Mucosa of rectum (tissue), 2 donors: ENCODE results near the gene EHD3.

Source experiments
- H3K27ac ChIP-seq, 2 donors: one replicate each; pipeline ENCODE4 v1.7.0; 2013; ENCODE audit warnings: inconsistent platforms in 2 of 2, low read depth in 2 of 2, low read length in 2 of 2
- H3K27me3 ChIP-seq, 2 donors: one replicate each; pipeline ENCODE4 v1.7.0; 2013; ENCODE audit warnings: low read length in 2 of 2; ENCODE audit not compliant: control insufficient read depth in 2 of 2, insufficient read depth in 2 of 2
- H3K36me3 ChIP-seq, 2 donors: one replicate each; pipeline ENCODE4 v1.7.0; 2013; ENCODE audit warnings: low read length in 2 of 2; ENCODE audit not compliant: control insufficient read depth in 2 of 2, insufficient read depth in 2 of 2
- H3K4me1 ChIP-seq, 2 donors: one replicate each; pipeline ENCODE4 v1.7.0; 2013; ENCODE audit warnings: low read length in 2 of 2, mild to moderate bottlenecking in 1 of 2; ENCODE audit not compliant: control insufficient read depth in 2 of 2, insufficient read depth in 2 of 2
- H3K4me3 ChIP-seq, 2 donors: one replicate each; pipeline ENCODE4 v1.7.0; 2013; ENCODE audit warnings: low read length in 2 of 2
- H3K9ac ChIP-seq, 2 donors: one replicate each; pipeline ENCODE4 v1.7.0; 2013; ENCODE audit warnings: low read length in 2 of 2, low read depth in 1 of 2, mild to moderate bottlenecking in 1 of 2
- H3K9me3 ChIP-seq, 2 donors: one replicate each; pipeline ENCODE4 v1.7.0; 2013; ENCODE audit warnings: low read length in 2 of 2; ENCODE audit not compliant: control insufficient read depth in 2 of 2
- donor health status: healthy.
- donor health status: Normal muscosa, but diverticular disease.

The EHD3 gene

GRCh38 chr2:31254237-31255203, 20.6 kb downstream of the EHD3 start:
- no peaks in the 10 kb centered on the region for H3K9me3 ChIP-seq
- H3K27me3 ChIP-seq, result no peaks in the 10 kb centered on the region
- no peaks in the 10 kb centered on the region for H3K36me3 ChIP-seq
- no peak overlapping the region for H3K9ac ChIP-seq
- no peak overlapping the region for H3K27ac ChIP-seq
- H3K4me3 ChIP-seq, result no peak overlapping the region
- no peaks in the 10 kb centered on the region for H3K4me1 ChIP-seq

GRCh38 chr2:31255911-31256571, 22.1 kb downstream of the EHD3 start:
- Histone ChIP-seq H3K27me3 (no peaks in the 10 kb centered on the region), H3K9ac (no peak overlapping the region)

GRCh38 chr2:31256611-31257382, 22.8 kb downstream of the EHD3 start:
- H3K9ac ChIP-seq, result no peak overlapping the region
- H3K27me3 ChIP-seq, result no peaks in the 10 kb centered on the region
- no peak overlapping the region for H3K27ac ChIP-seq
- H3K36me3 ChIP-seq, result no peaks in the 10 kb centered on the region
- no peaks in the 10 kb centered on the region for H3K9me3 ChIP-seq
- no peaks in the 10 kb centered on the region for H3K4me1 ChIP-seq
- no peak overlapping the region for H3K4me3 ChIP-seq

More at GRCh38 chr2:31255911-31256571, 22.1 kb downstream of the EHD3 start:
- no peak overlapping the region for H3K27ac ChIP-seq
- H3K36me3 ChIP-seq, result no peaks in the 10 kb centered on the region
- no peaks in the 10 kb centered on the region for H3K9me3 ChIP-seq
- no peak overlapping the region for H3K4me3 ChIP-seq
- H3K4me1 ChIP-seq, result no peaks in the 10 kb centered on the region

- H3K9ac ChIP-seq, result no peak overlapping the region
- no peaks in the 10 kb centered on the region for H3K4me1 ChIP-seq
- no peaks in the 10 kb centered on the region for H3K36me3 ChIP-seq
- no peaks in the 10 kb centered on the region for H3K27me3 ChIP-seq
- no peak overlapping the region for H3K27ac ChIP-seq
- no peaks in the 10 kb centered on the region for H3K9me3 ChIP-seq
- no peak overlapping the region for H3K4me3 ChIP-seq
Observed at GRCh38 chr2:31258351-31258750, 24.4 kb downstream of the EHD3 start.

- H3K27ac ChIP-seq, result no peak overlapping the region
- no peaks in the 10 kb centered on the region for H3K27me3 ChIP-seq
- no peak overlapping the region for H3K9ac ChIP-seq
- H3K36me3 ChIP-seq, result no peaks in the 10 kb centered on the region
- H3K4me3 ChIP-seq, result no peak overlapping the region
- no peaks in the 10 kb centered on the region for H3K9me3 ChIP-seq
- H3K4me1 ChIP-seq, result no peaks in the 10 kb centered on the region
Observed at GRCh38 chr2:31259075-31259474, 25.1 kb downstream of the EHD3 start.

GRCh38 chr2:31260870-31261269, 26.9 kb downstream of the EHD3 start:
- Histone ChIP-seq H3K27me3 (no peaks in the 10 kb centered on the region), H3K4me3 (no peak overlapping the region), H3K4me1 (no peaks in the 10 kb centered on the region), H3K9me3 (no peaks in the 10 kb centered on the region), H3K27ac (no peak overlapping the region), H3K36me3 (peaks cover 0 to 1% of the 10 kb centered on the region in 2 donors), H3K9ac (no peak overlapping the region)

- H3K9ac ChIP-seq, result no peak overlapping the region
- no peak overlapping the region for H3K27ac ChIP-seq
- no peaks in the 10 kb centered on the region for H3K9me3 ChIP-seq
- H3K4me3 ChIP-seq, result no peak overlapping the region
- peaks cover 0 to 5% of the 10 kb centered on the region in 2 donors for H3K36me3 ChIP-seq
- no peaks in the 10 kb centered on the region for H3K4me1 ChIP-seq
- H3K27me3 ChIP-seq, result no peaks in the 10 kb centered on the region
Observed at GRCh38 chr2:31263636-31264190, 29.8 kb downstream of the EHD3 start.

GRCh38 chr2:31265234-31265633, 31.3 kb downstream of the EHD3 start:
- H3K27ac ChIP-seq, result no peak overlapping the region
- H3K9ac ChIP-seq, result no peak overlapping the region
- no peaks in the 10 kb centered on the region for H3K27me3 ChIP-seq
- H3K9me3 ChIP-seq, result no peaks in the 10 kb centered on the region
- no peak overlapping the region for H3K4me3 ChIP-seq
- H3K4me1 ChIP-seq, result no peaks in the 10 kb centered on the region
- H3K36me3 ChIP-seq, result peaks cover 0 to 5% of the 10 kb centered on the region in 2 donors

- no peaks in the 10 kb centered on the region for H3K27me3 ChIP-seq
- H3K4me3 ChIP-seq, result no peak overlapping the region
- no peaks in the 10 kb centered on the region for H3K9me3 ChIP-seq
- H3K4me1 ChIP-seq, result no peaks in the 10 kb centered on the region
- H3K36me3 ChIP-seq, result peaks cover 0 to 5% of the 10 kb centered on the region in 2 donors
- H3K27ac ChIP-seq, result no peak overlapping the region
- no peak overlapping the region for H3K9ac ChIP-seq
Observed at GRCh38 chr2:31266804-31267203, 32.9 kb downstream of the EHD3 start.
